Gastrocnemius medialis (tissue), 4 donors: Measurements from ENCODE around the gene GASK1A.

Source experiments
- CTCF ChIP-seq, 5 experiments: fragments of 450-650 bp in 3 of 5; fragments of 200-600 bp in 2 of 5; sonication (generic) in 2 of 5; IDR thresholded peaks in 4 of 5; conservative IDR thresholded peaks in 1 of 5; 1 replicate in 4 of 5; 2 replicates in 1 of 5; pipeline ENCODE4 v1.5.1; 2016 to 2019; ENCODE audit warnings: antibody characterized with exemption in 5 of 5, mild to moderate bottlenecking in 3 of 5, moderate library complexity in 3 of 5
- POLR2A ChIP-seq, 2 donors: fragments of 450-650 bp; IDR thresholded peaks; one replicate each; pipeline ENCODE4 v1.6.1; 2017; ENCODE audit warnings: antibody characterized with exemption in 2 of 2, mild to moderate bottlenecking in 2 of 2, moderate library complexity in 2 of 2

GRCh38 chr3:42935472-42935871 lies 43.6 kb upstream of the GASK1A start:
- TF ChIP-seq CTCF (IDR thresholded peaks at IDR 0.05 in 4 of 5, conservative IDR thresholded peaks at IDR 0.05 in 1 of 5) (no peak), POLR2A (IDR thresholded peaks at IDR 0.05) (no peak)
